ENCODE data around the gene TTC3.
A peak's percentile ranks its signal among the peaks of the same experiment; 100 is the strongest.

TTC3 gene

DNA sequence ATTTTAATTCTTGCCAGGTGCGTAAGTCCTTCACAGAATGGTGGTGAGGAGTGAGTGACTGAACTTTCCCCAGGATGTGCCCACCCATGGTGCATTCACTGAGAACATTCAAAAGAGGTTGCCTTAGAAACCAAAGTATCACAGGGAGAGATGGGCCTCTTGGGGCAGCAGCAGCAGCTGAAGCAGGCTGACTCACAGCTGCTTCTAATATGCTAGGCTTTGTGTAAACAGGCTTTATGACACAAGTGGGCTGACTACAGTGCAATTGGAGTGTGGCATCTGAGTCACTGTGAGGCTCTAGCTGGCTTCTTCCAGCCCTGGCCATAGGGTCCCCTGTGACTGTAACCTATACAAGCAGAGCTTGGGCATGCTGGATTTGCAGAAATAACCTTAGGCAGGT lies 12.8 kb upstream of the TTC3 start:
- DNase-seq, result no peak

DNA sequence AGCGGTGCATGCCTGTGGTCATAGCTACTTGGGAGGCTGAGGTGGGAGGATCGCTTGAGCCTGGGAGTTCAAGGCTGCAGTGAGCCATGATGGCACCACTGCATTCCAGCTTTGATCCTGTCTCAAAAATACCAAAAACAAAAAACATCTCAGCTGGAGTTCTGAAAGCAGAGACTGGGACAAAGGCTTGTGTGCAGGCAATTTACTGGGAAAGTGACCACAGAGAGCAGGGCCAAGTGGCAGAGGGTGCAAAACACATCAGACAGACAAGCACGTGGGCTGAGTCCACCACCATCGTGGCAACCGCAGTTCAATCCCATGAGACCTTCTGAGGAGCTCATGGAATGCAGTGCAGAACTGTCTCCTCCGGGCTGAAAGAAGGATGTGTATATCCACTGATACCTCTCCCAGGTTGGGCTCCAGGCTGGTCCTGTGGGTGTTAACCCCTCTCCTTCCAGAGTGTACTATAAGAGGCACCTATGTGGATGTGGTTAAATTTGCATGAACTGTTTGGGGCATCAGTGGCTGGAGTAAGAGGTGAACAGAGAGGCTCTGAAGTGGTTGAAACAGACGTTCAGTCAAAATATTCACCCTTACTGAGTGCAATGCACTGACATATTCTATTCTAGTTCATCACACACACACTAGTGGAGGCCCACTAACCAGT lies 11.0 kb upstream of the TTC3 start:
- no peak for DNase-seq

DNA sequence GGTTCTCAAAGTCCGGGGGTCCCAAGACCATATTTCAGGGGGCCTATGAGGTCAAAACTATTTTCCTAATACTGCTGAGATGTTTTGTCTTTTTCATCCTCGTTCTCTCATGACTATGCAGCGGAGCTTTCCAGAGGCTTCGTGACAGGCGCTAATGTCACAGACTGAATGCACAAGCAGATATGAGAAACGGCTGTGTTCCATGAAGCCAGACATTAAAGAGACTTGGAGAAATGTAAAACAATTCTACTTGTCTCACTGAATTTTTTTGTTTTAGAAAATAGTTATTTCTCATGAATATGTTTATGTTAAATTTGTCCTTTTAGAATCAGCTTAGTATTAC lies 10.5 kb upstream of the TTC3 start:
- DNase-seq, result no peak

DNA sequence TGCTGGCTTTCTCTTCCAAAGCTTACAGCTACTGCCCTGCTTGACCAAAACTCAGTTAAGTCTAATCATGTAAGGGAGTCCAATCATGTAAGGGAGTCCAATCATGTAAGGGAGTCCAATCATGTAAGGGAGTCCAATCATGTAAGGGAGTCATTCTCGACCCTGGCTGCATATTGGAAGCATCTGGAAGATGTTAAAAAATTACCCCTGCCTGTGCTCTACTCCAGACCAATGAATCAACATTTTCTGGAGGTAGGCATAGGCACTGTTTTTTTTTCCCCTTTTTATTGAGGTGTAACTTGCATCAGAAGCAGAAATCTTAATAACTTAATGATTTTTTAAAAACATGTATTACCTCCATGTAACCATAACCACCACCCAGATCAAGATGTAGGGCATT lies 9.6 kb upstream of the TTC3 start:
- DNase-seq, result no peak

DNA sequence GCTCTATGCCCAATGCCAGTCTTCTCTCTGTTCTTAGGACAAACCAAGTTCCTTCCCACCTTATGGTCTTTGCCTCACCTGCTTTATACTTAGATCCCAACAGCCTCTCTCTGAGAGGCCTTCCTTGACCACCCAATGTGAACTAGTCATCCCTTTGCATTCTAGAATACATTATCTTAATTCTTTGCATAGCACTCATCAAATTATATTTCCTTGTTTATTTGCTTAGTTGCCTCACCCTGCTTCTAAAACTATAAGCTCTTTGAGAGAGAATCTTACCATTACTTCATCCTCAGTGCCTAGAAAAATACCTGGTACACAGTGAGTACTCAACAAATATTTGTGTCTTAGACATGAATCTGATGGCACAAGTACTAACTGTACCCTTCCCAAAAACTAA lies 8.2 kb upstream of the TTC3 start:
- no peak for DNase-seq

DNA sequence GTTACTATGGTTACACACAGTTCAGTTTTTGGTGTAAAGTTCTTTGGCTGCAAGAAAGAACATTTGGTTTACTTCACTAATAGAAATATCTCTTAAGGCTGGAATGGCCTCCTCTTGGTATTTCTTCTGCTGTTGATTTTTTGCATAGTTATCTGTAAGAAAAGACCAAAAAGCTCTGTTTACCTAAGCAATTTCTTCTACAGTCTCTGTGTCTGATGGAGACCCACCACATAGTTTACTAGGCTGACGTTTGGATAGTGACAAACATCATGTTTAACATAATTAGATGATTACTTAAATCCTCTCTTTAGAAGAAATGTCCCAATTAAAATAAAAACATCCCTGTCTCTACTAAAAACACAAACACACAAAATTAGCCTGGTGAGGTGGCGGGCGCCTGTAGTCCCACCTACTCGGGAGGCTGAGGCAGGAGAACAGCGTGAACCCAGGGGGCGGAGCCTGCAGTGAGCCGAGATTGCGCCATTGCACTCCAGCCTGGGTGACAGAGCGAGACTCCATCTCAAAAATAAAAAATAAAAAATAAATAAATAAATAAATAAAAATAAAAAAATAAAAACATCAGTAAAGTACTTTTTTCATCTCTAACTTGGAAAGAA lies 7.4 kb upstream of the TTC3 start:
- DNase-seq, result no peak

DNA sequence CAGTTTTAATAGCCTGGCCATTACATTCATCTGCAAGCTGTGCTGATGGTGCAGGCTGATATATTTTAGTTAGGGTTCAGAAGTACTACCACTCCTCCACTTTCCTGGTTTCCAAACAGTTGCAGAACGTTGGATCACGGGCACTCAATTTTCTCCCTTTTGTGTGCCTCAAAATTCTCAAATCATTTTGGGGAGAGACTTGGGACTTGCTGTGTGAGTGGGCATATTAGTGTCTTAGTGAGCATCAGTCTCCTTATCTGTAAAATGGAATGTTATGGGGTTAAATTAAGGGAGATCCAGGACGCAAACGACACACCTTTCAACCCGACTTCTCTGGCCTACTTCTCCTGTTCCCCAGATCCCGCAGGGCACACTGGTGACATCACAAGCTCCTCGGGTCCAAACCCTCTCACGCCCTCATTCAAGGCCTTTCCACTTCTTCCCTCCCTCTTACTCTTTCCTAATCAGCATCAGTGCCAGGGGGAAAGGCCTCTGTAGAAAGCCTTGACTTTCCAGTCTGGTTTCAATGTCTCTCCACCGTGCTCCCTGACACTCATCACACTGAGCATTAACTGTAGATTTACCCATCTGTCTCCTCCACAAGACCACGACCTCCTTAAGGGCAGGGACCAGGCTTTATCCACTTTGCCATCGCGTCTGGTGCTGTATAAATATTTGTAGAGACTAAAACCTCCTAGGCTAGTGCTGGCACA lies 1.3 kb upstream of the TTC3 start:
- no peak for DNase-seq

DNA sequence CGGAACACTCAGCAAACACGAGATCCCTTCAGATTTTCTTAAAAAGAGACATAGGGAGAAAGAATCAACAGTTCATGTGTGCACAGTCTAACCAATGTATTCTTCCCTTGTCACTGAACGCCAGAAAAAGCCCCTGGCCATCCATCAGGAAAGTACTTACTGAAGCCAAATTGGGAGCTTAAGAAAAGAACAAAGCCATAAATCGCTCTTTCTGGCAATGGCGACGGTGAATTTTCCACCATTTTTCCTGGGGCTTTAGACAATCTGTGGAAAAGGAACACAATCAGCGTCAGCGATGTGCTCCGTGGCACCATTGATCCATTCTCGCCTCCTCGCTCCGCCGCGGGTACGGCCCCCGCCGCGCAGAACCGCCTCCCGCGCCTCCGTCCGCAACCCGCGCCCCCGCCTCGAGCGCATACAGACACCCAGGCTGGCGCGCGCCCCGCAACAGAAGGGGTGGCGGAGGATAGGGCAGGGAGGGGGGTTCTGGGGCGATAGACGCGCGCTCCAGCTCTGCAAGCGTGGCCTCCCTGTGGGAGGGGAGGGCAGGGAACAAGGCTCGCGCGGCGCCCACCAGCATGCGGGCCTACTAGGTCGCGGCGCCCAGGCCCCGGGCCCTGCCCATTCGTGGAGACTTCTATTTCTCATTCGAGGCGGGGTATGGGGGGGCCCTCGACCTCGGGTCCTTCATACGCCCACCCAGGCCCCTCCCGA lies 623 bp upstream of the TTC3 start:
- DNase-seq, result peak in 1 of 2 donors; percentile 64

DNA sequence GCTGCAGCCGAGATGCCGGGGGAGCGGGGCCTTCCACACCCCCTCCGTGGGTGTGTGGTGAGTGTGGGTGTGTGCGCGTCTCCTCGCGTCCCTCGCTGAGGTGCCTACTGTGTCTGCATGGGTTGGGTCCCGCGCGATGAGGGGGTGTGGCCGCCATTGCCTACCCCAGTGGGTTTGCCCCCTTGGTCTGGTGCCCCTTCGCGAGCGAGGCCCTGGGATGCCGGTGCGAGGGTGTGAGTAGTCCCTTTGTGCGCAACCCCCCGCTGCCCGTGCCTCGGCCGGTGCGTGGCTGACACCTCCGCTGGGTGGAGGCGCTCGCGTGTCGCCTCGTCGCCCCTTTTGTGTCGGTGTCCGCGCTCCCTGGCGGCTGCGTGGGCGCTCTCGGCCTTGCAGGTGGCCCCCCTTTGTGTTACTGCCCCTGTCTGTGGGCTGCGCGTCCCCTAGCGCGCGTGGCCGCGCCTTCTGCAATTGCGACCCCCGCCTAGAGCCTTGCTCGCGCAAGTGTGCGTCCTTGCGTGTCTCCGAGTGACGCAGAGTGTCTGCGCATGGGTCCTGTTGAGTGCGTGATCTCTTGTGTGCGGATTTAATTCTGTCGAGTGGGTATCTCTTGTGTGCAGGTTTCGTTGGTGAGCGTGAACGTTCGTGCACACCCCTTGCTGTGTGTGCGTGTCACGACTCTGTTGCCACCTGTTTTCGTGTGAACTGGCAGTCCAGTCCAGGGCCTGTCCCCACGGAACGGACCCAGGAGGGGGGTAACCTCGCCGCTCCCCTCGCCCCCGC lies 553 bp downstream of the TTC3 start:
- no peak for DNase-seq

DNA sequence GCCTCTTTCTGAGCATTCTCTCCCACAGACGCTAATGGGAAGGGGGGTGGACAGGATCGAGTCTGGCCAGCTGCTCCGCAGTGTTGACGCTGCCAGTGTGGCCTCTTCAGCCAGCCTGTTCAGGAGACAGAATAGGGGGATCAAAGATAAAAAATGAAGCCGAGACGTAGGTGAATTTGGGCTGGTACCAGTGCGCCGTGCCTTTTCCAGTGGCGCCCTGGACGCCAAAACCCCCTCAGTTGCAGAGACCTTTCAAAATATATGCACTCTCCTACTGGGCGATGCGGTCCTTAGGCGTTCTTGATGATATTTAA lies 1.1 kb downstream of the TTC3 start:
- no peak for DNase-seq

DNA sequence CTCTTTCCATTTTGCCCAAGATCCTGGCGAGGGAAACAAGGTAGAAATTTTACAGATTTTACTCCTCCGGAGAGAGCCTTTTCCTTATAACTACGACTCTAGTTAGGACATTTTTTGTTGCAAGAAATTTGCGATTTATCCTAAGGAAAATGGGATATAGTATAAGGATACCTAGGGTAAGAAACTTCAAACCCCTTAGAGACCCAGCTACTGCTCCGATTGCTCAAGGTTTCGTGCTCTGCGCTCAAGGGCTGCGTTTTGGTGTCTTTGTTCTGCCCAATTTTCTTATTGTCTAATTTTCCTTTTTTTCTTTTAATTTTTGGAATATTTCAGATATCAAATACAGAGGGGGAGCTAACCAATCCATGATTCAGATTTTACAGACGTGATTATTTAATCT lies 1.5 kb downstream of the TTC3 start:
- no peak for DNase-seq

DNA sequence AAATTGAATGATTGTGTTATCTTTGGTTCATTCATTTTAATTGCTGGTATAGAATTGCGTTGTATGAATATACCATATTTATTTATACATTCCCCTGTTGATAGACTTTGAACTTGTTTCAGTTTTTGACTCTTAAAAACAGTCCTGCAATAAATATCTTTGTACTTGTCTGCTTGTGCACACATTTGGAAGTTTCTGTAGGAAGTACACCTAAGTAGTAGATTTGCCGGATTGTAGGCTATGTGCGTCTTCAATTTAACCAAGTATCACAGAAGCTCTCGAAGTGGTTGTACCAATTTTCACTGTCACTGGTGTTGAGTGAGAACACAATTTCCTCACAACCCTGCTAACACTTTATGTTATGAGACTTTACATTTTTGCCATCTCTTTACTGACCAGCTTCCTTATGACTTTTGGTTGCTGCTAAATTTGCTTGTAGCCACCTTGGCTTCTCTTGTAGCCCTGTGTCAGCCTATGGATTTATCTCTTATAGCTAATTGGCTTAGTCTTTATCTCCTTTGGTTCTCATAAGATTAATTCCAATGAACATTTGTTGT lies 2.2 kb downstream of the TTC3 start:
- DNase-seq, result no peak

DNA sequence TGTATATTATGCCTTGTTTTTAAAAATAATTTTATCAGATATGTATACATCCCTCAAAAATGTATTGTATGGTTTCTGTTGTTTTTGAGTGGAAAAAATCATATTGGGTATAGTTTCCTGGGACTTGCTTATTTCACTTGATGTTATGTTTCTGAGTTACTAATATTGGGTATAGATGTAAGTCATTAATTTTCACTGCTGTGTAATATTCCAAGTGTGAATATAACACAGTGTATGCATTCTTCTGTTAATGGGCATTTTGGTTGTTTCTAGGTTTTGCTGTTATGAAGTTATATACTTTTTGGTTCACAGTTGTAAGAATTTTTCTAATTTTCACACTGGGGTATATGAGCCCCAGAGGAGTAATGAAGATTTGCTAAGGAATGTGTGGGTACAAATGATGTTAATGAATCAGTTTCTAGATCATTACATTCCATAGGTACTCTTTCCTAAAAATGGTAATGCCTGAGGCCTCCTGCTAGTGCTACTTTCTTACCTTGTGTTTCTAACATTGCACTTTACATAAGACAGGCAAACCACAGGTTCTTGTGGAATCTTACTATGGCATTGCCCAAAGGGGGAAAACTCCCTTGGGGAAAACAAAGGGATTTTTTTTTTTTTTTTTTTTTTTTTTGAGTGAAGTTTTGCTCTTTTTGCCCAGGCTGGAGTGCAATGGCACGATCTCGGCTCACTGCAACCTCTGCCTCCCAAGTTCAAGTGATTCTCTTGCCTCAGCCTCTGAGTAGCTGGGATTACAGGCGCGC lies 3.2 kb downstream of the TTC3 start:
- DNase-seq, result no peak

DNA sequence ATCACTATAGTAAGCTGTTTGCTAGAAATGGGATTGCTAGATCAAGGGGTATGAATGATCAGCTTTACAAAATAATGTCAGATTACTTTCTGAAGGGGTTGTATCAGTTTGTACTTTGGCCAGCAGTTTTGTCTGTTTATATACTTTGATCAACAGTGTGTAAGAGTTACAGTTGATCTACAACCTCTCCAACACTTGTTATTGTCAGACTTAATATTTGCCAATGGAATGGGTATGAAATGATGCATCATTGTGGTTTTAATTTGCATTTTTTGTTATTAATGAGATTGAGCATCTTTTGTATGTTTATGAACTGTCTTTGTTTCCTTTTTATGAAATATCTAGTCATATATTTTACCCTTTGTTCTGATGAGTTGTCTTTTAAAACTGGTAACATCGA lies 4.3 kb downstream of the TTC3 start:
- DNase-seq, result no peak

DNA sequence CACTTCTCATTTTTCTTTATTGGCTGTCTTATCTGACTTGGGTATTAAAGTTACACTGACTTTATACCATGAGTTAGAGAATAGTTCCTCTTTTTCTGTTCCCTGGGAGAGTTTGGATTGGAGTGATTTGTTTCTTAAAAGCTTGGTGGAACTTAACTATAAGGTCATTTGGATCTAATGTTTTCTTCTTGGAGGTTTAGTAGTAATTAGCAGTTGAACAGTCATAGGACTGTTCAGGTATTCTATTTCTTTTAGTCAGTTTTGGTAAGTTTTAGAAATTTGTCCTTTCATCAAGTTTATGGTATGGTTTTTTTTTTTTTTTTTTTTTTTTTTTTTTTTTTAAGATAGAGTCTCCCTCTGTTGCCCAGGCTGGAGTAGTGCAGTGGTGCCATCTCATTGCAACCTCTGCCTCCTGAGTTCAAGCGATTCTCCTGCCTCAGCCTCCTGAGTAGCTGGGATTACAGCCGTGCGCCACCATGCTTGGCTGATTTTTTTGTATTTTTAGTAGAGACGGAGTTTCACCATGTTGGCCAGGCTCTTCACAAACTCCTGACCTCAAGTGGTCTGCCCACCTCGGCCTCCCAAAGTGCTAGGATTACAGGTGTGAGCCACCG lies 6.3 kb downstream of the TTC3 start:
- DNase-seq, result no peak

DNA sequence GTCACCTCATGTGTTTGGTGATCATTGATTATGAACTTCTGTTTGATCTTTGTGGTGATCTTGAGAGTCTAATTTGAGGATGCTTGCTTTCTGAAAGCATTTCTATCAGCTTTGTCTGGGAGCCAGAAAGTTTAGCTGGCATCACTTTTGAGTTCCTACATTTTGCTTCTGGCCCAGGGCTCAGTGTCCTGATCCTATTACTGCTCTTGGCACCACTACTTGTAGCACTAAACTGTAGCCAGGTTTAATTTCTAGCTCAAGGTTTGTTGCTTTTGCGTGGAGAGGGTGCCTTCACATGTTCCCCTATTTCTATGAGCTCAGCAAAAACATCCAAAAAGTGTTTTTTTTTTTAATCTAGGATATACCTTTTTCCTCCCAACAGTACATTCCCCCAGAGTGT lies 9.3 kb downstream of the TTC3 start:
- no peak for DNase-seq

DNA sequence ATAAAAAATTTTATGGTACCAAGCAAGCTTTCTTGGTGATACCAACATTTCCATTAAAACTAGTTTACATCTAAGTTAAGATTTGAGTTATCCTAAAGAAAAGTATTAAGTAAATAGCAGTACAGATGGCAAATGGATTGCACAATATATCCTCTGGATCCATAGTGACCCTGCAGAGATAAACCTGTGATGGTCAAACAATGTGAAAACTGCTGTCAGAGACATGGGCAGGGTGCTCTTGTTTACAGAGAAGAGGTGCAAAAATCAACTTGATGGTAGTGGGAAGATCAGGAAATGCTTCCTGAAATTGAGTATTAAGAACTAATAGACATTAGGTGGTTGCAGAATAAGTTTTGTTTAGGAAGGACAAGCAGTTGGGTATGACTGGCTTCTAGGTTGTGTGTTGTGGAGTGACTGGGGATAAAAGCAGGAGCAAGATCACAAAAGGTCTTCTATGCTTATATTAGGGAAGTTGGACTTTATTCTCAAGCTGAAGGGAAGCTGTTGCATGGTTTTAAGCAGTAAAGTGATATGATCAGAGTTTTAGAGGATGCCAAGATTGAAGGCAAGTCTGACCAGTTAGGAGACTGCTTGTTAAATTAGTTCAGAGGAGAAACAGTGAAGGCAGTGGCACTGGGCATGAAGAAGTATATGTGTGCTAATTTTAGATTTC lies 9.9 kb downstream of the TTC3 start:
- DNase-seq, result no peak

DNA sequence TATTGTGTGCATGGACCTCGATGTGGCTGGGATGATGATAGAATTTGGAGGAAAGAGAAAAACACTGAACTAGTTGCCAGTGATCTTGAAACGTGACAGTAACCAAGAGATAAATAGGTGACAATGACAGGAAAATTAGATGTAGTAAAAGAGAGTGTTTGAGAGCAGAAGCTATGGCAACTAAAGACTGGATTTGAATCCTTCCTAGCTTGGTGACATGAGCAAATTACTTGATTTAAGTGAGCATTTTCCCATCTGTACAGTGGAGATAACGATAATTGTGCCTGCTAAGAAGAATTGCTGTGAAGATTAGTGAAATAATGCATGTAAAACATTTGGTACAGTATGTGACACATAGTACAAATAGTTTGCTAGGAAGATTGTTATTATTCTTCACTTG lies 12.7 kb downstream of the TTC3 start:
- no peak for DNase-seq

DNA sequence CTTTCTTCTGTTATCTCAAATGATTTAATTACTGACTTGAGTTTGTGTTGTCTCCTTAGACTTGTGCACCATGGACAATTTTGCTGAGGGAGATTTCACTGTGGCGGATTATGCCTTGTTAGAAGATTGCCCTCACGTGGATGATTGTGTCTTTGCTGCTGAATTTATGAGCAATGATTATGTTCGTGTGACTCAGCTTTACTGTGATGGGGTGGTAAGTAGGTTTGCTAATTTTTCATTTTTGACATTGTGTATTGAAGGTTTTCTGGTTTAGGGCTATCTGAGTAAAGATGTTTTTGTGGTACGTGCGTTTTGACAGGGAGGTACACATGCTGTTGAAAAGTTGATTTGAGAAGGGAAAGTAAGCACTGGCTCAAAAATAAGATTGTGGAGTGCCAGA lies 14.1 kb downstream of the TTC3 start:
- no peak for DNase-seq

DNA sequence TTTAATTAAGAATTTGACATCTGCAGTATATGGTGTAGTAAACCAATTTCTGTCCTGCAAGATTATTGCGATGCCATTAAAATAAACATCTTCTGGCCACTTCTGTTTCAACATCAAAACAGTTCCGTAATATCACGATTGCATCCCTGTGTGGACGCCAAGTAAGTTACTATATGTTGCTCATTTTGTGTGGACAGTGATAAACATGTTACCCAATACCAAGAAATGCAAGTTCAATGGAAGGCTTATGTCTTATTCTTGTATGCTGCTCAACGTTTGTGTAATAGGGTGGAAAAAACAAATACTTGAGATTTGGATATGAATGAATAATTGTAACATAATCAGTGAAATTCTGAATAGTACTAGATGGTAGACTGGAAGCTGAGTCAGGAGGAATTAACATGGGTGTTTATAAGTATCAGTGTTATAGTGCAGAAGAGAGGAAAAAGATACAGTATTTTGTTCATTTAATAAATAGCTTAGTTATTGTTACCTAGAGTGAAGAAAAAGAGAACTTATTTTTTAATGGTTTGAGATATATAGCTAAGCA lies 15.2 kb downstream of the TTC3 start:
- DNase-seq, result no peak

DNA sequence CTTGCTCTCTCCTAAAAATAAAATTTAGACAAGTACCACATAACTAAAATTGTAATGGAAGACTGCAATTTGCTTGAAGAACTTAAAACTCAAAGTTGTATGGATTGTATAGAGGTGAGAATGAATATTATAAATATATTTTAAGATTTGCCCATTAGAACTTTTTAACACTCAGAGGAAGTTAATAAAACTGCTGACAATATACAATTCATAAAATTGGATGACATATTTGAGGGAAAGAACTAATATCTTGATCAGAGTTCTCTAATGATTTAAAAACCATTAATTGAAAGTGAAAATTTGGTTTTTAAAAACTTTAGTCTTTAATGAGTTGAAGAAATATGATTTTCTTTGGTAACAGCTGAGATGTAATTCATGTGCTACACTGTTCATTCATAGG lies 20.9 kb downstream of the TTC3 start:
- DNase-seq, result no peak
